ENCODE data around the gene LMF2.

The LMF2 gene

GRCh38 chr22:50503475-50504145 is 3.9 kb downstream of the LMF2 start (continued):
- TF ChIP-seq PRDM2 (tag by site-specific recombination; IDR thresholded peaks at IDR 0.05; ENCODE audit: borderline replicate concordance) (no peak), ZNF221 (tag by site-specific recombination; IDR thresholded peaks at IDR 0.05; ENCODE audit: borderline replicate concordance) (no peak)

- CTCF ChIA-PET: interaction anchor here (0.6 to 1.1 kb wide), 2 partner anchors 23 to 64 kb away, joined by 3 to 5 read pairs; partner anchors contain the start of gene SCO2
- H3K27ac ChIP-seq (ENCODE audit: extremely low read depth, low read depth, low read length): no peak overlapping the region
- POLR2A ChIA-PET: interaction anchor here (0.8 to 3.3 kb wide), 2 partner anchors 20 to 23 kb away, joined by 3 to 12 read pairs; partner anchors contain the start of gene SCO2
Measured at GRCh38 chr22:50502628-50503474, 4.7 kb downstream of the LMF2 start.

DNA sequence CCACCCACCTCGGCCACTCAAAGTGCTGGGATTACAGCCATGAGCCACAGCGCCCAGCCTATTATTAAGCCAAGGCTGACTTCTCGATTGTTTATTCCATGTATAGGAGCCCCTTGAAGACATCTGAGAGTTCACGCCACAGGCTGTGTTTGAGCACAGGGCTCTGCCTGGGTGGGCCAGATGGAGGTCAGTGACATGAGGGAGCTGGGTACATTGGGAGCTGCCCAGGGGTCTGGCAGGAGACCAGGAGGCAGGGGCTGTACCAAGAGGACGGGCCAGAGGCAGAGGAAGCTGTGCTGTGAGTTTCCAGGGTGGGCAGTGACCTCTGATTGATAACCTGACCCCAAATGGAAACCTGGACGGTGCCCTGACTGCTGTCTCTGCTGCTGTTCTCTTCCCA is 5.4 kb downstream of the LMF2 start:
- CTCF ChIA-PET: interaction anchor here (0.6 to 1.2 kb wide), 4 partner anchors 24 to 160 kb away, joined by 3 to 5 read pairs (median 4); partner anchors contain the start of gene SCO2
- POLR2A ChIA-PET: interaction anchor here (0.9 to 3.3 kb wide), 3 partner anchors 24 to 58 kb away, joined by 3 to 12 read pairs (median 3); partner anchors contain the start of gene SCO2
- H3K4me1 ChIP-seq (ENCODE audit: control insufficient read depth, insufficient read depth, low read length): peaks cover 3% of the 10 kb centered on the region
- H3K36me3 ChIP-seq (ENCODE audit: control insufficient read depth in 2 of 2, insufficient read depth in 1 of 2, low read length in 2 of 2): peaks cover 0 to 37% of the 10 kb centered on the region in 2 experiments; a peak in 1 of 3 replicates
- H3K4me3 ChIP-seq (ENCODE audit: low read depth, low read length): no peak overlapping the region
- no peak overlapping the region for H3K27ac ChIP-seq (ENCODE audit: extremely low read depth, low read depth, low read length)
- H3K9me3 ChIP-seq (ENCODE audit: control insufficient read depth, insufficient read depth, low read depth, low read length): no peaks in the 10 kb centered on the region
- TF ChIP-seq ZNF391 (tag by site-specific recombination; IDR thresholded peaks at IDR 0.05; ENCODE audit: borderline replicate concordance, low read depth) (no peak), ZNF404 (tag by site-specific recombination; IDR thresholded peaks at IDR 0.05) (no peak), ZEB2 (tag by site-specific recombination; IDR thresholded peaks at IDR 0.05) (no peak), ZNF354C (tag by site-specific recombination; IDR thresholded peaks at IDR 0.05; ENCODE audit: borderline replicate concordance, low read depth) (no peak), ZXDB (tag by site-specific recombination; IDR thresholded peaks at IDR 0.05) (no peak), YY1 (tag by site-specific recombination; IDR thresholded peaks at IDR 0.05) (no peak), ZNF692 (tag by site-specific recombination; IDR thresholded peaks at IDR 0.05) (no peak), ZNF548 (tag by site-specific recombination; IDR thresholded peaks at IDR 0.05) (no peak), RBAK (tag by site-specific recombination; IDR thresholded peaks at IDR 0.05) (no peak)
- TF ChIP-seq, protein P1, sequence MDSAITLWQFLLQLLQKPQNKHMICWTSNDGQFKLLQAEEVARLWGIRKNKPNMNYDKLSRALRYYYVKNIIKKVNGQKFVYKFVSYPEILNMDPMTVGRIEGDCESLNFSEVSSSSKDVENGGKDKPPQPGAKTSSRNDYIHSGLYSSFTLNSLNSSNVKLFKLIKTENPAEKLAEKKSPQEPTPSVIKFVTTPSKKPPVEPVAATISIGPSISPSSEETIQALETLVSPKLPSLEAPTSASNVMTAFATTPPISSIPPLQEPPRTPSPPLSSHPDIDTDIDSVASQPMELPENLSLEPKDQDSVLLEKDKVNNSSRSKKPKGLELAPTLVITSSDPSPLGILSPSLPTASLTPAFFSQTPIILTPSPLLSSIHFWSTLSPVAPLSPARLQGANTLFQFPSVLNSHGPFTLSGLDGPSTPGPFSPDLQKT (IDR thresholded peaks at IDR 0.05; ENCODE audit: borderline replicate concordance, low read depth, low read length): no peak

More at GRCh38 chr22:50502628-50503474, 4.7 kb downstream of the LMF2 start:
- Histone ChIP-seq H3K36me3 (ENCODE audit: control insufficient read depth in 2 of 2, insufficient read depth in 1 of 2, low read length in 2 of 2) (peaks cover 0 to 37% of the 10 kb centered on the region in 2 experiments; a peak in 1 of 3 replicates), H3K4me1 (ENCODE audit: control insufficient read depth, insufficient read depth, low read length) (peaks cover 3% of the 10 kb centered on the region), H3K9me3 (ENCODE audit: control insufficient read depth, insufficient read depth, low read depth, low read length) (no peaks in the 10 kb centered on the region), H3K4me3 (ENCODE audit: low read depth, low read length) (no peak overlapping the region)
- no peak for TF ChIP-seq ZBTB11 (tag by site-specific recombination; conservative IDR thresholded peaks at IDR 0.05; ENCODE audit: low read depth)
- TF ChIP-seq ZNF16 (tag by site-specific recombination; IDR thresholded peaks at IDR 0.05; ENCODE audit: low read depth): no peak
- TF ChIP-seq ZNF548 (tag by site-specific recombination; IDR thresholded peaks at IDR 0.05): no peak
